ENCODE data around the gene SLC2A4RG.
A peak's percentile ranks its signal among the peaks of the same experiment; 100 is the strongest.
"Not testable (repeated sequence)": the region's sequence is repeated elsewhere in the genome, so short reads cannot be mapped to it uniquely, and the experiment has no call there.

SLC2A4RG gene

GRCh38 chr20:63709149-63709527 is 30.4 kb upstream of the SLC2A4RG start:
- DNase-seq (ENCODE audit: extremely low read depth in 1 of 2, low read depth in 1 of 2), result no peak

GRCh38 chr20:63711085-63711645 is 28.4 kb upstream of the SLC2A4RG start:
- DNase-seq (ENCODE audit: extremely low read depth in 1 of 2, low read depth in 1 of 2), result no peak

GRCh38 chr20:63712191-63712590 is 27.4 kb upstream of the SLC2A4RG start:
- no peak for DNase-seq (ENCODE audit: extremely low read depth in 1 of 2, low read depth in 1 of 2)

- DNase-seq (ENCODE audit: extremely low read depth in 1 of 2, low read depth in 1 of 2), result no peak
These were observed 24.7 kb upstream of the SLC2A4RG start for GRCh38 chr20:63714858-63715257.

GRCh38 chr20:63718996-63719395 is 20.6 kb upstream of the SLC2A4RG start:
- no peak for DNase-seq (ENCODE audit: extremely low read depth in 1 of 2, low read depth in 1 of 2)

GRCh38 chr20:63722967-63723622 is 16.5 kb upstream of the SLC2A4RG start:
- not testable (repeated sequence) for DNase-seq (ENCODE audit: extremely low read depth in 1 of 2, low read depth in 1 of 2)

- not testable (repeated sequence) for DNase-seq (ENCODE audit: extremely low read depth in 1 of 2, low read depth in 1 of 2)
These were observed 9.3 kb upstream of the SLC2A4RG start for GRCh38 chr20:63730189-63730733.

GRCh38 chr20:63731410-63731809 is 8.2 kb upstream of the SLC2A4RG start:
- no peak for DNase-seq (ENCODE audit: extremely low read depth in 1 of 2, low read depth in 1 of 2)

- DNase-seq (ENCODE audit: extremely low read depth in 1 of 2, low read depth in 1 of 2), result no peak
These were observed 7.2 kb upstream of the SLC2A4RG start for GRCh38 chr20:63732118-63733095.

GRCh38 chr20:63733117-63733516 is 6.5 kb upstream of the SLC2A4RG start:
- no peak for DNase-seq (ENCODE audit: extremely low read depth in 1 of 2, low read depth in 1 of 2)

- DNase-seq (ENCODE audit: extremely low read depth in 1 of 2, low read depth in 1 of 2), result no peak
These were observed 5.9 kb upstream of the SLC2A4RG start for GRCh38 chr20:63733579-63734081.

GRCh38 chr20:63734111-63734945 is 5.2 kb upstream of the SLC2A4RG start:
- DNase-seq (ENCODE audit: extremely low read depth in 1 of 2, low read depth in 1 of 2), result no peak

GRCh38 chr20:63734946-63735858 is 4.4 kb upstream of the SLC2A4RG start:
- DNase-seq (ENCODE audit: extremely low read depth in 1 of 2, low read depth in 1 of 2), result no peak

GRCh38 chr20:63735859-63736718 is 3.5 kb upstream of the SLC2A4RG start, which contains the start of gene LIME1:
Gene LIME1, plus strand, starts transcription at chr20:63736664. Its CDS starts 886 bp downstream, at chr20:63737550.
- DNase-seq (ENCODE audit: extremely low read depth in 1 of 2, low read depth in 1 of 2), result peak; percentile 56 to 76

- peak; percentile 41 to 43 for DNase-seq (ENCODE audit: extremely low read depth in 1 of 2, low read depth in 1 of 2)
These were observed 2.5 kb upstream of the SLC2A4RG start for GRCh38 chr20:63736893-63737694.

GRCh38 chr20:63737695-63737944 is 2.0 kb upstream of the SLC2A4RG start:
- DNase-seq (ENCODE audit: extremely low read depth in 1 of 2, low read depth in 1 of 2), result no peak

GRCh38 chr20:63737945-63738686 is 1.5 kb upstream of the SLC2A4RG start:
- peak in 1 of 2 donors; percentile 19 for DNase-seq (ENCODE audit: extremely low read depth in 1 of 2, low read depth in 1 of 2)
